ENCODE data around the gene PARG. TPM values are rescaled to one million over a fixed set of nuclear protein-coding genes. Genes with fewer than 3 reads are reported as not detected.

Gene PARG
- total RNA-seq, 4 donors from 2014 or later: 13.5 to 32.0 (median 17.0) TPM

- intact Hi-C loops (cut with DNase I): no loop called here
- Histone ChIP-seq H3K9me3 (no peaks in the 10 kb centered on the region), H3K27ac (no peak overlapping the region), H3K4me3 (no peak overlapping the region), H3K4me1 (no peaks in the 10 kb centered on the region), H3K27me3 (no peaks in the 10 kb centered on the region), H3K36me3 (peaks cover 0 to 83% (median 0%) of the 10 kb centered on the region in 3 donors)
- no peak for DNase-seq
- TF ChIP-seq CTCF (IDR thresholded peaks at IDR 0.05) (no peak), POLR2A (IDR thresholded peaks at IDR 0.05) (no peak)
- WGBS, 2 donors: 87 to 94% methylated on average over 3 of the region's 3 CpGs
These were observed 106.9 kb downstream of the PARG start for GRCh38 chr10:49834976-49835375.

- no peak for DNase-seq
- TF ChIP-seq CTCF (IDR thresholded peaks at IDR 0.05) (no peak), POLR2A (IDR thresholded peaks at IDR 0.05) (no peak)
- no peaks in the 10 kb centered on the region for H3K27me3 ChIP-seq
- peaks cover 0 to 78% (median 0%) of the 10 kb centered on the region in 3 donors for H3K36me3 ChIP-seq
- no peaks in the 10 kb centered on the region for H3K4me1 ChIP-seq
- no peaks in the 10 kb centered on the region for H3K9me3 ChIP-seq
- intact Hi-C loops (cut with DNase I): no loop called here
- WGBS, 2 donors: 73 to 91% methylated on average over 2 of the region's 2 CpGs
- H3K4me3 ChIP-seq: no peak overlapping the region
- no peak overlapping the region for H3K27ac ChIP-seq
These were observed 107.6 kb downstream of the PARG start for GRCh38 chr10:49834201-49834600.

GRCh38 chr10:49833168-49833567 lies 108.7 kb downstream of the PARG start:
- Histone ChIP-seq H3K9me3 (no peaks in the 10 kb centered on the region), H3K27ac (no peak overlapping the region), H3K4me1 (no peaks in the 10 kb centered on the region), H3K36me3 (peaks cover 0 to 77% (median 0%) of the 10 kb centered on the region in 3 donors), H3K4me3 (no peak overlapping the region), H3K27me3 (no peaks in the 10 kb centered on the region)
- intact Hi-C loops (cut with DNase I): no loop called here
- TF ChIP-seq CTCF (IDR thresholded peaks at IDR 0.05) (no peak), POLR2A (IDR thresholded peaks at IDR 0.05) (no peak)
- no peak for DNase-seq

- DNase-seq: no peak
- Histone ChIP-seq H3K4me1 (no peaks in the 10 kb centered on the region), H3K27me3 (no peaks in the 10 kb centered on the region), H3K4me3 (no peak overlapping the region), H3K36me3 (peaks cover 0 to 74% (median 0%) of the 10 kb centered on the region in 3 donors), H3K9me3 (no peaks in the 10 kb centered on the region), H3K27ac (peak overlapping the region in 1 of 4 donors; percentile 42)
- intact Hi-C loops (cut with DNase I): no loop called here
- TF ChIP-seq CTCF (IDR thresholded peaks at IDR 0.05) (no peak), POLR2A (IDR thresholded peaks at IDR 0.05) (no peak)
- WGBS, 2 donors: 66 to 72% methylated on average over 7 to 8 of the region's 8 CpGs
These were observed 110.3 kb downstream of the PARG start for GRCh38 chr10:49831352-49832035.

GRCh38 chr10:49830846-49831245 lies 111.0 kb downstream of the PARG start:
- no peaks in the 10 kb centered on the region for H3K27me3 ChIP-seq
- H3K36me3 ChIP-seq: peaks cover 0 to 79% (median 0%) of the 10 kb centered on the region in 3 donors
- H3K9me3 ChIP-seq: no peaks in the 10 kb centered on the region
- no peak overlapping the region for H3K27ac ChIP-seq
- H3K4me3 ChIP-seq: no peak overlapping the region
- intact Hi-C loops (cut with DNase I): no loop called here
- H3K4me1 ChIP-seq: no peaks in the 10 kb centered on the region
- no peak for DNase-seq
- TF ChIP-seq CTCF (IDR thresholded peaks at IDR 0.05) (no peak), POLR2A (IDR thresholded peaks at IDR 0.05) (no peak)
